PC-9 (cell line): ENCODE results near the gene MEX3C.

ENCODE experiments used
- EZH2 ChIP-seq: fragments of 200-600 bp; sonication (generic); IDR thresholded peaks from 2 replicates; pipeline ENCODE4 v1.8.0; 2017; ENCODE audit warnings: antibody characterized with exemption, low read depth
- TF ChIP-seq, protein P1 (sequence below): fragments of 200-600 bp; sonication (generic); conservative IDR thresholded peaks from 2 replicates; pipeline ENCODE4 v1.6.1; 2017; ENCODE audit warnings: mixed run types, antibody characterized with exemption, mild to moderate bottlenecking, moderate library complexity

DNA sequence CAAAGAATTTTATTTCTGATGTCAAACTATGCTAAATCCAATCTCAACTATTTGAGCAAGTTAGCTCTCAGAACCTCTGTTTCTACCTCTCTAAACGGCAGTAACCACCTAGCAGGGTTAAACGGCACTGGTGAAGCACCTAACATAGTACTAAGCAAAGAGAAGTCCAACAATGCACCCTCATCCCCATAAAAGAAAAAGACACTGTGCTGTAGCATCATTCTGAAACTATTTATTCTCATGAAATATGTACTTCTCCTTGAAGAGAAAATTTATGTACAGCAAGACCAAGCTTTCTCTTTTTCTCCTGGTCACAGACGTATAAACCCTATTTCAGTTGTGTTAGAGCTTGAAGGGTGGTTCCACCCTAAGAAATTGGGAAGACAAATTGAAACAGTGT, 4.8 kb downstream of the MEX3C start:
- TF ChIP-seq EZH2, result no peak
- TF ChIP-seq, protein P1, sequence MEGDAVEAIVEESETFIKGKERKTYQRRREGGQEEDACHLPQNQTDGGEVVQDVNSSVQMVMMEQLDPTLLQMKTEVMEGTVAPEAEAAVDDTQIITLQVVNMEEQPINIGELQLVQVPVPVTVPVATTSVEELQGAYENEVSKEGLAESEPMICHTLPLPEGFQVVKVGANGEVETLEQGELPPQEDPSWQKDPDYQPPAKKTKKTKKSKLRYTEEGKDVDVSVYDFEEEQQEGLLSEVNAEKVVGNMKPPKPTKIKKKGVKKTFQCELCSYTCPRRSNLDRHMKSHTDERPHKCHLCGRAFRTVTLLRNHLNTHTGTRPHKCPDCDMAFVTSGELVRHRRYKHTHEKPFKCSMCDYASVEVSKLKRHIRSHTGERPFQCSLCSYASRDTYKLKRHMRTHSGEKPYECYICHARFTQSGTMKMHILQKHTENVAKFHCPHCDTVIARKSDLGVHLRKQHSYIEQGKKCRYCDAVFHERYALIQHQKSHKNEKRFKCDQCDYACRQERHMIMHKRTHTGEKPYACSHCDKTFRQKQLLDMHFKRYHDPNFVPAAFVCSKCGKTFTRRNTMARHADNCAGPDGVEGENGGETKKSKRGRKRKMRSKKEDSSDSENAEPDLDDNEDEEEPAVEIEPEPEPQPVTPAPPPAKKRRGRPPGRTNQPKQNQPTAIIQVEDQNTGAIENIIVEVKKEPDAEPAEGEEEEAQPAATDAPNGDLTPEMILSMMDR, result no peak
